Peyer's patch (tissue), 4 donors: ENCODE measurements around the gene GRID2. TPM values are rescaled to one million over a fixed set of nuclear protein-coding genes. Genes with fewer than 3 reads are reported as not detected.

Source experiments
- DNase-seq, 3 donors: peaks; one replicate each; pipeline ENCODE4 v3.0.0-alpha.2; 2017 to 2019
- H3K27ac ChIP-seq, 4 donors: fragments of 200-600 bp; sonication (generic); one replicate each; pipeline ENCODE4 v1.5.1; 2016 to 2019
- H3K27me3 ChIP-seq, 2 donors: fragments of 200-600 bp; sonication (generic); one replicate each; pipeline ENCODE4 v1.5.1; 2019
- H3K36me3 ChIP-seq, 3 donors: fragments of 200-600 bp; sonication (generic); one replicate each; pipeline ENCODE4 v1.5.1; 2016 to 2019
- H3K4me1 ChIP-seq, 4 donors: fragments of 200-600 bp; sonication (generic); one replicate each; pipeline ENCODE4 v1.5.1; 2016 to 2019
- H3K4me3 ChIP-seq, 4 donors: fragments of 200-600 bp; sonication (generic); 1 replicate in 3 of 4; 2 replicates in 1 of 4; pipeline ENCODE4 v1.5.1; 2016 to 2019; ENCODE audit warnings: mild to moderate bottlenecking in 1 of 4
- H3K9me3 ChIP-seq, 4 donors: fragments of 200-600 bp; sonication (generic); one replicate each; pipeline ENCODE4 v1.5.1; 2016 to 2019; ENCODE audit warnings: mild to moderate bottlenecking in 1 of 4
- CTCF ChIP-seq, 6 experiments: fragments of 450-650 bp in 4 of 6; fragments of 200-600 bp in 2 of 6; sonication (generic) in 1 of 6; IDR thresholded peaks; one replicate each; pipeline ENCODE4 v1.5.1; 2017 to 2019; ENCODE audit warnings: antibody characterized with exemption in 6 of 6, mild to moderate bottlenecking in 3 of 6, moderate library complexity in 1 of 6
- POLR2A ChIP-seq, 2 donors: fragments of 450-650 bp; IDR thresholded peaks; one replicate each; pipeline ENCODE4 v1.5.1; 2017; ENCODE audit warnings: antibody characterized with exemption in 2 of 2, mild to moderate bottlenecking in 2 of 2, moderate library complexity in 2 of 2
- total RNA-seq, 4 donors: library from RNA; depleted of rRNA; stranded (reverse); fragments of >200 nt; gene quantifications; one replicate each; pipeline ENCODE4 v1.1.0, GENCODE V29; 2016

GRID2 gene
- total RNA-seq, 4 donors from 2014 or later: 0.54 TPM; not detected in 3

- Histone ChIP-seq H3K27me3 (no peaks in the 10 kb centered on the region), H3K9me3 (no peaks in the 10 kb centered on the region), H3K27ac (no peak overlapping the region), H3K4me3 (no peak overlapping the region), H3K36me3 (no peaks in the 10 kb centered on the region), H3K4me1 (no peaks in the 10 kb centered on the region)
- no peak for DNase-seq
- no peak for TF ChIP-seq POLR2A (IDR thresholded peaks at IDR 0.05)
- TF ChIP-seq CTCF (IDR thresholded peaks at IDR 0.05): no peak
These were observed 879.0 kb downstream of the GRID2 start for GRCh38 chr4:93182722-93183121.

- Histone ChIP-seq H3K4me3 (no peak overlapping the region), H3K9me3 (no peaks in the 10 kb centered on the region), H3K36me3 (no peaks in the 10 kb centered on the region), H3K27me3 (no peaks in the 10 kb centered on the region), H3K27ac (no peak overlapping the region), H3K4me1 (no peaks in the 10 kb centered on the region)
- no peak for TF ChIP-seq POLR2A (IDR thresholded peaks at IDR 0.05)
- no peak for TF ChIP-seq CTCF (IDR thresholded peaks at IDR 0.05)
- DNase-seq: no peak
These were observed 879.8 kb downstream of the GRID2 start for GRCh38 chr4:93183576-93183975.

- DNase-seq: no peak
- Histone ChIP-seq H3K4me3 (no peak overlapping the region), H3K36me3 (no peaks in the 10 kb centered on the region), H3K27ac (no peak overlapping the region), H3K9me3 (no peaks in the 10 kb centered on the region), H3K4me1 (no peaks in the 10 kb centered on the region), H3K27me3 (no peaks in the 10 kb centered on the region)
- TF ChIP-seq CTCF (IDR thresholded peaks at IDR 0.05) (no peak), POLR2A (IDR thresholded peaks at IDR 0.05) (no peak)
These were observed 880.3 kb downstream of the GRID2 start for GRCh38 chr4:93184053-93184452.

- H3K4me3 ChIP-seq: no peak overlapping the region
- no peak overlapping the region for H3K27ac ChIP-seq
- no peaks in the 10 kb centered on the region for H3K4me1 ChIP-seq
- TF ChIP-seq POLR2A (IDR thresholded peaks at IDR 0.05): no peak
- TF ChIP-seq CTCF (IDR thresholded peaks at IDR 0.05): no peak
- H3K27me3 ChIP-seq: no peaks in the 10 kb centered on the region
- H3K9me3 ChIP-seq: no peaks in the 10 kb centered on the region
- no peak for DNase-seq
- no peaks in the 10 kb centered on the region for H3K36me3 ChIP-seq
These were observed 883.1 kb downstream of the GRID2 start for GRCh38 chr4:93186846-93187245.

- Histone ChIP-seq H3K27ac (no peak overlapping the region), H3K4me3 (no peak overlapping the region), H3K4me1 (no peaks in the 10 kb centered on the region), H3K27me3 (no peaks in the 10 kb centered on the region), H3K9me3 (no peaks in the 10 kb centered on the region), H3K36me3 (no peaks in the 10 kb centered on the region)
- no peak for DNase-seq
- TF ChIP-seq CTCF (IDR thresholded peaks at IDR 0.05) (no peak), POLR2A (IDR thresholded peaks at IDR 0.05) (no peak)
These were observed 883.7 kb downstream of the GRID2 start for GRCh38 chr4:93187466-93187865.

- H3K4me1 ChIP-seq: no peaks in the 10 kb centered on the region
- no peak overlapping the region for H3K4me3 ChIP-seq
- TF ChIP-seq POLR2A (IDR thresholded peaks at IDR 0.05): no peak
- no peak for TF ChIP-seq CTCF (IDR thresholded peaks at IDR 0.05)
- H3K27ac ChIP-seq: no peak overlapping the region
- no peak for DNase-seq
- H3K27me3 ChIP-seq: no peaks in the 10 kb centered on the region
- no peaks in the 10 kb centered on the region for H3K9me3 ChIP-seq
- H3K36me3 ChIP-seq: no peaks in the 10 kb centered on the region
These were observed 884.1 kb downstream of the GRID2 start for GRCh38 chr4:93187892-93188291.
